HG02970 (cell line): ENCODE data around the gene GIMAP8.

Experiments used
- ATAC-seq: cut with Tn5 transposase; IDR thresholded peaks from one replicate; pipeline ENCODE4 v1.9.1; 2021; ENCODE audit warnings: mild to moderate bottlenecking, moderate library complexity, moderate number of reproducible peaks; ENCODE audit not compliant: unreplicated experiment, low FRiP score

Gene GIMAP8

GRCh38 chr7:150410680-150411346 lies 39.6 kb upstream of the GIMAP8 start:
- ATAC-seq: no peak

- ATAC-seq: no peak
Observed at GRCh38 chr7:150411606-150412005, 38.8 kb upstream of the GIMAP8 start.

- no peak for ATAC-seq
Observed at GRCh38 chr7:150412016-150412415, 38.4 kb upstream of the GIMAP8 start.

- no peak for ATAC-seq
Observed at GRCh38 chr7:150412518-150413488, 37.6 kb upstream of the GIMAP8 start.

GRCh38 chr7:150413640-150414081 lies 36.8 kb upstream of the GIMAP8 start:
- no peak for ATAC-seq

GRCh38 chr7:150415161-150416153 lies 35.0 kb upstream of the GIMAP8 start:
- no peak for ATAC-seq

GRCh38 chr7:150417239-150417638 lies 33.2 kb upstream of the GIMAP8 start:
- ATAC-seq: no peak

- no peak for ATAC-seq
Observed at GRCh38 chr7:150417863-150418262, 32.6 kb upstream of the GIMAP8 start.

GRCh38 chr7:150420242-150420641 lies 30.2 kb upstream of the GIMAP8 start:
- no peak for ATAC-seq

- no peak for ATAC-seq
Observed at GRCh38 chr7:150420987-150421674, 29.3 kb upstream of the GIMAP8 start.

- ATAC-seq: no peak
Observed at GRCh38 chr7:150421831-150422230, 28.6 kb upstream of the GIMAP8 start.

- ATAC-seq: no peak
Observed at GRCh38 chr7:150425670-150426069, 24.8 kb upstream of the GIMAP8 start.

GRCh38 chr7:150428671-150429451 lies 21.6 kb upstream of the GIMAP8 start:
- ATAC-seq: no peak

GRCh38 chr7:150429699-150430098 lies 20.7 kb upstream of the GIMAP8 start:
- ATAC-seq: no peak

GRCh38 chr7:150430465-150431085 lies 19.9 kb upstream of the GIMAP8 start:
- ATAC-seq: no peak

- ATAC-seq: no peak
Observed at GRCh38 chr7:150431839-150432658, 18.4 kb upstream of the GIMAP8 start.
